SHP77 (cell line): ENCODE measurements around the gene FYN.

Experiments used
- DNase-seq, 2 experiments: peaks; one replicate each; lab custom pipeline; 2025; lab: John Stamatoyannopoulos, UW

FYN gene

GRCh38 chr6:111725446-111726112, 147.7 kb downstream of the FYN start:
- no peak for DNase-seq

- no peak for DNase-seq
Observed at GRCh38 chr6:111724505-111724904, 148.7 kb downstream of the FYN start.

GRCh38 chr6:111724039-111724438, 149.2 kb downstream of the FYN start:
- DNase-seq: no peak

DNA sequence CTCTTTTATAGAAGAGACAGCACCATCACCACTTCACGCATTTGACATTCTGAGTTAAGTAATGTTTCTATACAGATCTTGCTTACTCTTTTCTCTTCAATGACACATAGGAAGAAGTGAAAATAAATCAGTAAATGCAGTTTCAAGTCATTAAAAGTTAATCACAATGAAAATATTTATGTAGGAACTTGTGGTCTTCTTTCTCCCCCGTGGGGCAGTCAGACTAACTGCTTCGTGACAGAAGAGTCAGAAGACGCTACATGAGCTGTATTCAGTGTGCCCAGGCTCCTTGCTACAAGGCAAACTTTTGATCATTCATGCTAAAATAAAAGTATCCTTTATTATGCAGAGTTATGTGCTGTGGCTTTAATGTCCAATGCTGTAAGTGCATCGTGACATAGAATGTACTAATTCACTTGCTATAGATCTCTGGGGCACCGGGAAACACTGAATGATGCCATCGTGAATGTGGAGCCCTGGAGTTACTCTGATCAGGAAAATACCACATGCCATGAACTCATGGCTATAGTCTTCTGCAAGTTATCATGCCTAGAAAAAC, 149.8 kb downstream of the FYN start:
- no peak for DNase-seq

DNA sequence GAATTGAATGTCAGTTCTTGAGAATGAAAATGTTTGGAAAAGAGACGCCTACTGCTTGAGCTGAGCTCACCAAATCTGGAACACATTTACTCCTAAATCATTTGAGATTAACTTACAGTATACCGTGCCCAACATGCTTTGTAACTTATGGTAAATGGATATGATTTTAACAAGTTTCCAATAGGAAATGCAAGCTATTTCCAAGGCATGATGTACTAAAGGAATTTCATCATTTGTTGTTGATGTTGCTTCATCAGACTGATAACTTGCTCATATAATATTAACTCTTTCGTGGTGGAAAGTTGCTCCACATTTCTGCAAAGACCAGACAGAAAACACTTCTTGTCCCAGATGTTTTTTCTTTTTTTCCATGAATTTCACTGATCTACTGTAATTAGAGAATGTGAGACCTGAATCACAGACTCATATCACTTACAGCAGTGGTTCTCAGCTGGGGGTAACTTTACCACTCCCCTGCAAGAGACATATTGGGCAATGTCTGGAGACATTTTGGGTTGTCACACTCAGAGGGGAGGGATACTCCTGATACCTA, 151.0 kb downstream of the FYN start:
- no peak for DNase-seq

GRCh38 chr6:111721753-111722154, 151.5 kb downstream of the FYN start:
- DNase-seq: no peak

- DNase-seq: no peak
Observed at GRCh38 chr6:111720931-111721496, 152.2 kb downstream of the FYN start.

DNA sequence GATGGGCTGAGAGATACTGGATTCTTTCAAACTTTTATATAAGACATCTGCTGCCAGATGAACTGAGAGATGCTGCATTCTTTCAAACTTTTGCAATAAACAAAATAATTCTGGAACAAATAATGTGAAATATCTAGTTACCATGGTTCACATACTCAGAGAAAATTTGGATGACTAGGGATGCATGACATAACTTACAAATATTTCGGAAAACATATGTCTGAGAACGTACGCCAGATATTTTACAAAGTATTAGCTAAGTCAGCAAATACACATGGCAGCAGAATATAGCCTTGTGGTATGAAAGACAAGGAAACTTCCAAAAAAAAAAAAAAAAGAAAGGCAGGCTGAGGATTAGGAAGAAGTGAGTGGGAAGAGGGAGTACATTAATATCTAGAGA, 154.3 kb downstream of the FYN start:
- no peak for DNase-seq

DNA sequence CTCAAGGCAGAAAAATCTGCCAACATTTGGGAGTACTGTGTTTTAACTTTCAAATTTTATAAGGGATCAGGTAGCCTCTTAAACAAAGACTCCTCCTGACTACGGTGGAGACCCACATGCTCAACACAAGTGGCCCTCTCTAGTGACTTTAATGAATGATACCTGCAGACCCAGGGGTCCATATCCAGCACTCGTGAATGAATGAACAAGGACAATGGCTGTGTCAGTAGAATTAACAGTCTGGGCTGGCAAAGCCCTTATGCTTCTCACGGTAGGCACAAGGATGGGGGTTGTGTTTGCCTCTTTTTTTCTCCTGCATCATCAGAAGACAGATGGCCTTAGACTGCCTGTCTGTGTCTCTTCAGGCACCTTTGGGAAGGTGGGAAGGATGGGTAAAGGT, 154.9 kb downstream of the FYN start:
- DNase-seq: no peak

DNA sequence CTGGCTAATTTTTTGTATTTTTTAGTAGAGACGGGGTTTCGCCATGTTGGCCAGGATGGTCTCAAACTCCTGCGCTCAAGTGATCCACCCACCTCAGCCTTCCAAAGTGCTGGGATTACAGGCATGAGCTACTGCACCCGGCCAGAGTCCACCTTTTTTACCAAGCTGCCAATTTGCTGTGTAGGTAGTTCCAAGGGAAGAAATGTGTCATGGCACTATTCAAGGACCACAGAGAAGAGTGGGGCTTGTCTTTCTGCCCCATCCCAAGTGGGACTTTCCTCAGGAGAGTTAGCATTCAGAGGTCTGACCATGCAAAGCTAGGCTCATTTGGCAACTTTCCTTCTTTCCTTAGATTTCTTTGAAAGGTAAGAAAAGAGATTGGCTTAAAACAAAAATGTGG, 155.6 kb downstream of the FYN start:
- no peak for DNase-seq

DNA sequence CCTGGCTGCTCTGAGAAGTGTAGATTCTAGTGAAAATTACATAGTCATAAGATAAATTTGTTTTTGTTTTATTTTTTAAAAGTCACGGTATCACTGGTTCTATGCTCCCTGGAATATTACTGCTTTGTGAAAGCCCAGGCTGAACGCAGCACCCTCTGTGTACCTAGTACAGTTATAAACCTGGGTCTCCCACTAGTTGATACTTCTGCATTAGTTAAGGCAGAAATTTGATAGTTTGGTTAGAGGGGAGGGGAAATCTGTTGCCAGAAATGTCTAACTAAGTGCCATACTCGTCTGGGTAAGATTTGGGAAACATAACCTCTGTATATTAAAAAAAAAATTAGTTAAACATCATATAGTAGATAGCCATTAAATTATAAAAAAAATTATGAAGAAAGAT, 156.9 kb downstream of the FYN start:
- no peak for DNase-seq

DNA sequence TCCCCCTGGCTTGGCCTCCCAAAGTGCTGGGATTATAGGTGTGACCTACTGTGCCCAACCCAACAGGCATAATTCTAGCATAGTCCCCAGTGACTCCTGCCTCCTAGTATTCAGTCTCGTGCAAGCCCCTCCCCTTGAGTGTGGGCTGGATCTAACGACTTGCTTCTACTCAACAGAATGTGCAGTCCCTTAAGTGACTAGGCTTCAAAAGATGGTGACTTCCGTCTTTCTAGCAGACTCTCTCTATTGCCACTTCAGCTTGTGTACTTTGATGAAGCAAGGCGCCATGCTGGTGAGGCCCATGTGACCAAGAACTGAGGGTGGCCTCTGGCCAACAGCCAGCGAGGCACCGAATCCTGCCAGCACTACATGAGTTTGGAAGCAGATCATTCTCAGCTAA, 157.9 kb downstream of the FYN start:
- no peak for DNase-seq

DNA sequence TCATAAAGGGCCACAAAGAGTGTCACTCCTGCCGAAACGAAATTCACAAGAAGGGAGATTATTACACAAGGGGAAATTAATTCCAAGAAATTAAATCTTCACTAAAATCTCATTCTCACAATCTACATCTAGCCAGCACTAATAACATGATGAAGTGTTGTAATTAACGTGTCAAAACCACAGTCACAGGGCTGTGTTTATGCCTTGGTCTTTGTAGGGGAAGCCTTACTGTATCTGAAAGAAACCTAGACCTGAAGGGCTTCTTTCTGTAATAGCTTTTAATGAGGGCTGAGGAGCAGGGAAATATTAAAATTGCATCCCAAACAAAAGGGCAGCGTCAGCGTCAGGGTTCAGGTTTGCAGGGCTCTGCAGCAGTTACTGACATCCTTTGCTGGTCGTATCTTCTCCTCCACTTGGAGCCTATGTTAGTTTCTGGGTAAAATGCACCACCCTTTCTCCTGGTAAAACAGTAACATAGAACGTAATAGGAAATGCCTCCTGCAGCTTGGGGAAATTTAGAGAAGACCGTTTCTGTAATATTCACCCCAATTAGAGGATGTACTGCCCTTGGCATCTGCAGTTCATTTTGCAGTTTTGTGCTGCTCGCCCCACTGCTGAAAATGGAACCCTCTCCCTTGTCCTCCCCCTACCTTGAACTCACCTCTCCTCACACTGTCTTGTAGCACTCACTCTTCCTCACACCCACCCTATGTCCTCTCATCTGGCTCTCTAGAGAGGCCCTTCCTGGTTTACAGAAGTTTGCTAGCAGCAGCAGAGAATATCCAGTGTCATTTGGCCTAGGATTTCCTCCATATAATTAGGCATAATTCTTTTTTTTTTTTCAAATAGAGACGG, 158.6 kb downstream of the FYN start:
- no peak for DNase-seq

GRCh38 chr6:111713811-111714210, 159.4 kb downstream of the FYN start:
- DNase-seq: no peak

DNA sequence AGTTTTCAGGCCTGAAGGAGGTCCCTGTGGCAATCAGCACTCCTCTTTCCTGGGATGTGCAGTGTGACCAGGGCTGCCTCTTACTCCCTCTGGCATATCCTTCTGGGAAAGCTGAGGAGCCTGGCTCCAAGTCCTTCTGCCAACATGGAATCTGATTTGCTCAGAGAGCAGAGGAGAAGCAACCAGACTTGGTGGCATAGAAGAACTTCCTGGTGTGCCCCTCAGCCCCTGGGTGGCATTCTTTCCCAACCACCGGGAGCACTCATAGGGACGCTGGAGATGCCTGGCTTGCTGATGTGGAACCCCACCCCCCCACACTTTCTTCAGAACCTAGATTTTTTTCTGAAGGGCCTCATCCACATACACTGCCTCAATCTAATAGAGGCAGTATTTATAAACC, 160.0 kb downstream of the FYN start:
- no peak for DNase-seq

GRCh38 chr6:111711984-111712752, 161.1 kb downstream of the FYN start:
- DNase-seq: no peak

DNA sequence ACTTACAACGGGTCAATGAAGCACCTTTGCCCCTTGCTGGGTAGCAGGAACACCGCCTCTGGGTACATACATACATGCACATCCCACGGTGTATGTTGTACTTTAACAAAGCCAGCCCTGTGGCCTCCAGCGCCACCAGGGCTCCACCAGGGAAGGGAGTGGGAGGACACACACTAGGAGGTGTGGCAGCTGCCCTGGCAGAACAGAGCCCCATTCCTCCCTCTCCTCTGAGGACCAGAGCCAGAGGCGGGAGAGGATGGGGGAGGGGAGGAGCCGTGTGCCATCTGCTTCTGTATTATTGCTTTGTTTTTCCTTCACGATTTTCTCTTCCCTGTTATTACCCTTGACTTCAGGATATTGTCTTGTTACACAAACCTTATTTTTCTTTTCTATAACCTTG, 161.8 kb downstream of the FYN start:
- peak; percentile 26 to 40 for DNase-seq

DNA sequence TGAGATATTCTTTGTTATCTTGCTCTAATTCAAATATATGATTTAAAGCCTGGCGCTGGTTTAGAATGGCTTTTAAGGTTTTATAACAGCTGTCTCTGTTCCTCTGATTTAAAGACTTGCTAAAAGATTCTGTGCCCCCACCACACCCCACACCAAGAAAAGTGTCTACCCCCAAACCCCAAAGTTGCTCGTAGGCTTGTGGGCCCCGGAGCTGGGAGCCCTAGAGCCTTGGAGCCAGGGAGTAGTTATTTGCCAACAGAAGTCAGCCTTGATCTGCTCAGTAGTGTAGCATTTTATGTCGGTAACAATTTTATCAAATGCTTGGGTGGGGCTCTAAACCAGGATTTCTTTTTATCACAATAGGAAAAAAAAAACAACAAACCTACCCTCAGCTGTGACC, 162.3 kb downstream of the FYN start:
- no peak for DNase-seq

DNA sequence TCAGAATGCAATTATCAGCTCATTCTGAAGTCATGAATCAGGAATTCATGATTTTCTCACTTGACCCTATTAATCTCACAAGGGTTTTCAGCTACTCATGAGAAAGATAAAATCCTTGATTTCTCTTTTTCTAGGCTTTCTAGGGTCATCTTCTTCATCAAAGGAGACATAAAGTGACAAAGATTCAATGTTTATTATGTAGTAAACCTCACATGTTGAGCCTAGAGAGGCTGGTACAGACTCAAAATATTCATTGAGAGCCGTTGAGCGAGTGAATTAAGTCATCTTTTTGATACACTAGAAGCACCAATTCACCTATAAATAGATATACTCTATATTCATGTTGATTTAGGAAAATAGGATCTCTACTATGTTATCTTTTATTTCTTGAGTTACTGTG, 162.8 kb downstream of the FYN start:
- no peak for DNase-seq

GRCh38 chr6:111709615-111710398, 163.4 kb downstream of the FYN start:
- DNase-seq: peak; percentile 22 to 40

DNA sequence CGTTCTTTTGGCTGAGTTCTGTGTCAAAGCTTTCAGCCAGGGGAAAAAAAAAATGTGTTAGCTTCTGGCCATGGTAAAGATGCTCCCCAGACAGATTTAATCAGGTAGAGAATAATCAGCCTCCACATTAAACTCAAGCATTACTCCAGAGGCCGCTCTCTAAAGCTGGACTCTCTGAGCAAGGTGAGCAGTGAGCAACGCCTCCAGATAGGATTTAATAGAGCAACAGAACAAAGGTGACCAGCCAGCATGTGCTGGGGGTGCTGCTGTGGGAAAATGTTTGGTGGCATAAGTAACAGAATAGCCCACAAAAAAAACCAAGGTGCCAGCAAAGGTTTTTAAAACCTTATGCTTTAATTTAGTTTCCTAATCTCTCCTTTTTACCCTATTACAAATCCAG, 164.1 kb downstream of the FYN start:
- no peak for DNase-seq
